ENCODE results near the gene ARHGAP6. TPM values are rescaled to one million over a fixed set of nuclear protein-coding genes. Genes with fewer than 3 reads are reported as not detected.

The ARHGAP6 gene
- total and polyA plus RNA-seq, 2 donors (not counting 3 experiments of a cell fraction or from before 2014, with no cell fraction given) = 0.69 to 0.83 TPM

- no peak overlapping the region for H3K4me2 ChIP-seq (ENCODE audit: insufficient read depth, low read length)
- no peaks in the 10 kb centered on the region for H3K4me1 ChIP-seq (ENCODE audit: control insufficient read depth, extremely low read depth, insufficient read depth, low read length)
- DNase-seq (ENCODE audit: low read depth, low spot score) (no peak), FAIRE-seq (no peak)
- ChIA-PET CTCF (no interaction called here), POLR2A (no interaction called here)
- no peak overlapping the region for H3K27ac ChIP-seq (ENCODE audit: insufficient read depth, low read depth, low read length)
- BruUV-seq (replicated peaks) = no TSS peak
- no peaks in the 10 kb centered on the region for H3K79me2 ChIP-seq (ENCODE audit: control insufficient read depth, insufficient read depth, low read length)
- no peak for TF ChIP-seq FOS (IDR thresholded peaks at IDR 0.05; ENCODE audit: borderline replicate concordance, insufficient read depth, low read length)
- H3K9ac ChIP-seq (replicated peaks; ENCODE audit: extremely low read depth, insufficient read depth, low read length) = no peak overlapping the region
- no peak overlapping the region for H3K4me3 ChIP-seq (replicated peaks in 1 of 3; ENCODE audit: insufficient read depth in 1 of 3, low read depth in 1 of 3, low read length in 3 of 3)
- no peaks in the 10 kb centered on the region for H3K9me1 ChIP-seq (replicated peaks; ENCODE audit: control insufficient read depth, extremely low read depth, insufficient read depth, low read length)
- no peaks in the 10 kb centered on the region for H3K9me3 ChIP-seq (replicated peaks; ENCODE audit: control insufficient read depth, insufficient read depth, low read length)
- no peaks in the 10 kb centered on the region for H3K36me3 ChIP-seq (ENCODE audit: control insufficient read depth in 2 of 2, extremely low read depth in 1 of 2, insufficient read depth in 2 of 2, low read length in 2 of 2)
- no peaks in the 10 kb centered on the region for H3K27me3 ChIP-seq (ENCODE audit: control insufficient read depth in 2 of 2, insufficient read depth in 2 of 2, low read length in 2 of 2)
- H2AFZ ChIP-seq (ENCODE audit: low read depth, low read length) = no peak overlapping the region
- dilution Hi-C loops (cut with MboI; ENCODE audit: extremely low pct_ligation_motif_present, low sequenced_read_pairs) (no loop called here), intact Hi-C loops (cut with micrococcal nuclease) (no loop called here)
- no peaks in the 10 kb centered on the region for H4K20me1 ChIP-seq (replicated peaks; ENCODE audit: control insufficient read depth, extremely low read depth, insufficient read depth, low read length)
These were observed 118.8 kb downstream of the ARHGAP6 start for GRCh38 chrX:11546917-11547316.

GRCh38 chrX:11543249-11543648, 122.5 kb downstream of the ARHGAP6 start:
- Histone ChIP-seq H3K79me2 (ENCODE audit: control insufficient read depth, insufficient read depth, low read length) (no peaks in the 10 kb centered on the region), H3K9me3 (replicated peaks; ENCODE audit: control insufficient read depth, insufficient read depth, low read length) (no peaks in the 10 kb centered on the region), H4K20me1 (replicated peaks; ENCODE audit: control insufficient read depth, extremely low read depth, insufficient read depth, low read length) (no peaks in the 10 kb centered on the region), H3K4me2 (ENCODE audit: insufficient read depth, low read length) (no peak overlapping the region), H3K4me3 (replicated peaks in 1 of 3; ENCODE audit: insufficient read depth in 1 of 3, low read depth in 1 of 3, low read length in 3 of 3) (no peak overlapping the region), H2AFZ (ENCODE audit: low read depth, low read length) (no peak overlapping the region), H3K9me1 (replicated peaks; ENCODE audit: control insufficient read depth, extremely low read depth, insufficient read depth, low read length) (no peaks in the 10 kb centered on the region), H3K9ac (replicated peaks; ENCODE audit: extremely low read depth, insufficient read depth, low read length) (no peak overlapping the region), H3K27ac (ENCODE audit: insufficient read depth, low read depth, low read length) (no peak overlapping the region), H3K4me1 (ENCODE audit: control insufficient read depth, extremely low read depth, insufficient read depth, low read length) (no peaks in the 10 kb centered on the region), H3K27me3 (ENCODE audit: control insufficient read depth in 2 of 2, insufficient read depth in 2 of 2, low read length in 2 of 2) (no peaks in the 10 kb centered on the region), H3K36me3 (ENCODE audit: control insufficient read depth in 2 of 2, extremely low read depth in 1 of 2, insufficient read depth in 2 of 2, low read length in 2 of 2) (no peaks in the 10 kb centered on the region)
- CTCF ChIA-PET = no interaction called here
- no peak for DNase-seq (ENCODE audit: low read depth, low spot score)
- no peak for FAIRE-seq
- no TSS peak for BruUV-seq (replicated peaks)
- intact Hi-C loops (cut with micrococcal nuclease) (no loop called here), dilution Hi-C loops (cut with MboI; ENCODE audit: extremely low pct_ligation_motif_present, low sequenced_read_pairs) (no loop called here)
- POLR2A ChIA-PET = no interaction called here
- no peak for TF ChIP-seq POLR2A (IDR thresholded peaks at IDR 0.05; ENCODE audit: low read depth, low read length)
- TF ChIP-seq CTCF (IDR thresholded peaks at IDR 0.05; ENCODE audit: extremely low read depth in 1 of 2, insufficient read depth in 1 of 2, low read depth in 1 of 2, low read length in 2 of 2) = no peak
- no peak for TF ChIP-seq EZH2 (IDR thresholded peaks at IDR 0.05; ENCODE audit: borderline replicate concordance, low read depth, low read length, severe bottlenecking)
- TF ChIP-seq, protein P1, sequence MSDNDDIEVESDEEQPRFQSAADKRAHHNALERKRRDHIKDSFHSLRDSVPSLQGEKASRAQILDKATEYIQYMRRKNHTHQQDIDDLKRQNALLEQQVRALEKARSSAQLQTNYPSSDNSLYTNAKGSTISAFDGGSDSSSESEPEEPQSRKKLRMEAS (IDR thresholded peaks at IDR 0.05; ENCODE audit: insufficient read depth, insufficient read length) = no peak
- TF ChIP-seq POLR2AphosphoS5 (IDR thresholded peaks at IDR 0.05; ENCODE audit: insufficient read depth, low read depth, low read length) = no peak
- TF ChIP-seq MYC (IDR thresholded peaks at IDR 0.05; ENCODE audit: low read depth, low read length) = no peak
